Activated CD8-positive, alpha-beta T cell treated with anti-CD3 and anti-CD28 coated beads, Interleukin-2, amount 10 ng/mL, durations not matched to agents 7 days and 5 days (primary cell): ENCODE data around the gene TBRG4. TPM values are rescaled to one million over a fixed set of nuclear protein-coding genes. Genes with fewer than 3 reads are reported as not detected.
A peak's percentile ranks its signal among the peaks of the same experiment; 100 is the strongest.

ENCODE experiments used
- ATAC-seq: fragments of 150-1000 bp; cut with Tn5 transposase; one replicate; pipeline ENCODE4 v1.10.0; 2021; ENCODE audit warnings: moderate library complexity
- CTCF ChIA-PET: fragments of 350-600 bp; sonication (Branson Sonifier 250); formaldehyde crosslinking; loops from one replicate; lab custom pipeline; 2021; ENCODE audit warnings: antibody characterized with exemption; lab: Charles Lee
- POLR2A ChIA-PET: fragments of 350-600 bp; sonication (Branson Sonifier 250); formaldehyde crosslinking; loops from one replicate; lab custom pipeline; 2021; ENCODE audit warnings: antibody characterized with exemption; lab: Charles Lee
- DNase-seq: peaks from one replicate; pipeline ENCODE4 v3.0.0-alpha.2; 2020
- H3K27ac Mint-ChIP-seq: one replicate; pipeline ENCODE4 v1.8.0; 2021; ENCODE audit warnings: mild to moderate bottlenecking, mixed read lengths
- H3K27me3 Mint-ChIP-seq: one replicate; pipeline ENCODE4 v1.8.0; 2021; ENCODE audit warnings: low read depth, mixed read lengths
- H3K36me3 Mint-ChIP-seq: one replicate; pipeline ENCODE4 v1.8.0; 2021; ENCODE audit warnings: low read depth, mixed read lengths
- H3K4me1 Mint-ChIP-seq: one replicate; pipeline ENCODE4 v1.8.0; 2021; ENCODE audit warnings: low read depth, mixed read lengths
- H3K4me3 Mint-ChIP-seq: one replicate; pipeline ENCODE4 v1.8.0; 2021; ENCODE audit warnings: mild to moderate bottlenecking, mixed read lengths
- H3K9me3 Mint-ChIP-seq: one replicate; pipeline ENCODE4 v1.8.0; 2022; ENCODE audit warnings: mixed read lengths; ENCODE audit not compliant: insufficient read depth
- total RNA-seq, 2 experiments: library from RNA; stranded (reverse); gene quantifications; one replicate each; pipeline ENCODE4 v1.2.3, GENCODE V29; 2021

TBRG4 gene
- total RNA-seq, 2 experiments from 2014 or later, result 133 to 137 TPM

- no peak for ATAC-seq
- H3K4me1 Mint-ChIP-seq, result peaks cover 9% of the 10 kb centered on the region
- POLR2A ChIA-PET, result interaction anchor here (1.6 kb wide), 1 partner anchor 23 kb away, joined by 4 read pairs; no protein-coding TSS in a partner anchor
- CTCF ChIA-PET, result interaction anchor here (0.7 to 1.8 kb wide), 4 partner anchors 14 to 114 kb away, joined by 3 to 7 read pairs (median 3); no protein-coding TSS in a partner anchor
- peaks cover 17% of the 10 kb centered on the region for H3K27me3 Mint-ChIP-seq
- no peaks in the 10 kb centered on the region for H3K9me3 Mint-ChIP-seq
- peak overlapping the region; percentile 22 for H3K4me3 Mint-ChIP-seq
- DNase-seq, result no peak
- no peak overlapping the region for H3K27ac Mint-ChIP-seq
- H3K36me3 Mint-ChIP-seq, result no peaks in the 10 kb centered on the region
Measured at GRCh38 chr7:45087301-45088145, 24.0 kb downstream of the TBRG4 start.

- POLR2A ChIA-PET, result interaction anchor here (1.6 kb wide), 1 partner anchor 24 kb away, joined by 4 read pairs; no protein-coding TSS in a partner anchor
- no peak for ATAC-seq
- peaks cover 12% of the 10 kb centered on the region for H3K27me3 Mint-ChIP-seq
- H3K27ac Mint-ChIP-seq, result peak overlapping the region; percentile 2
- H3K4me1 Mint-ChIP-seq, result peaks cover 9% of the 10 kb centered on the region
- CTCF ChIA-PET, result interaction anchor here (0.9 to 1.8 kb wide), 3 partner anchors 18 to 113 kb away, joined by 3 to 7 read pairs (median 3); no protein-coding TSS in a partner anchor
- H3K4me3 Mint-ChIP-seq, result no peak overlapping the region
- no peaks in the 10 kb centered on the region for H3K36me3 Mint-ChIP-seq
- no peaks in the 10 kb centered on the region for H3K9me3 Mint-ChIP-seq
- DNase-seq, result no peak
Measured at GRCh38 chr7:45086331-45087065, 25.0 kb downstream of the TBRG4 start.

- Mint-ChIP-seq H3K27ac (no peak overlapping the region), H3K4me3 (no peak overlapping the region), H3K27me3 (peaks cover 12% of the 10 kb centered on the region), H3K36me3 (no peaks in the 10 kb centered on the region), H3K4me1 (peaks cover 9% of the 10 kb centered on the region), H3K9me3 (no peaks in the 10 kb centered on the region)
- ATAC-seq, result no peak
- POLR2A ChIA-PET, result no interaction called here
- DNase-seq, result no peak
- CTCF ChIA-PET, result no interaction called here
Measured at GRCh38 chr7:45085619-45086200, 25.8 kb downstream of the TBRG4 start.

GRCh38 chr7:45084901-45085618 is 26.4 kb downstream of the TBRG4 start:
- ChIA-PET CTCF (no interaction called here), POLR2A (no interaction called here)
- Mint-ChIP-seq H3K4me1 (peaks cover 9% of the 10 kb centered on the region), H3K4me3 (no peak overlapping the region), H3K27me3 (peaks cover 9% of the 10 kb centered on the region), H3K36me3 (no peaks in the 10 kb centered on the region), H3K9me3 (no peaks in the 10 kb centered on the region), H3K27ac (no peak overlapping the region)
- DNase-seq (no peak), ATAC-seq (no peak)

- Mint-ChIP-seq H3K9me3 (no peaks in the 10 kb centered on the region), H3K4me3 (no peak overlapping the region), H3K4me1 (peaks cover 5% of the 10 kb centered on the region), H3K36me3 (no peaks in the 10 kb centered on the region), H3K27ac (no peak overlapping the region), H3K27me3 (peaks cover 2% of the 10 kb centered on the region)
- no peak for DNase-seq
- ChIA-PET POLR2A (no interaction called here), CTCF (no interaction called here)
- ATAC-seq, result no peak
Measured at GRCh38 chr7:45084336-45084735, 27.2 kb downstream of the TBRG4 start.

GRCh38 chr7:45082831-45083331 is 28.6 kb downstream of the TBRG4 start:
- Mint-ChIP-seq H3K9me3 (no peaks in the 10 kb centered on the region), H3K27ac (no peak overlapping the region), H3K36me3 (no peaks in the 10 kb centered on the region), H3K27me3 (no peaks in the 10 kb centered on the region), H3K4me3 (no peak overlapping the region), H3K4me1 (peaks cover 2% of the 10 kb centered on the region)
- CTCF ChIA-PET, result no interaction called here
- POLR2A ChIA-PET, result no interaction called here
- DNase-seq, result no peak
- no peak for ATAC-seq

- Mint-ChIP-seq H3K4me1 (peaks cover 2% of the 10 kb centered on the region), H3K36me3 (no peaks in the 10 kb centered on the region), H3K27me3 (no peaks in the 10 kb centered on the region), H3K4me3 (no peak overlapping the region), H3K9me3 (no peaks in the 10 kb centered on the region), H3K27ac (peak overlapping the region; percentile 30)
- ChIA-PET CTCF (interaction anchor here (2.6 kb wide), 1 partner anchor 54 kb away, joined by 16 read pairs; no protein-coding TSS in a partner anchor), POLR2A (no interaction called here)
- no peak for ATAC-seq
- no peak for DNase-seq
Measured at GRCh38 chr7:45082031-45082830, 29.3 kb downstream of the TBRG4 start.

GRCh38 chr7:45081670-45081974 is 29.9 kb downstream of the TBRG4 start:
- Mint-ChIP-seq H3K9me3 (no peaks in the 10 kb centered on the region), H3K4me3 (no peak overlapping the region), H3K36me3 (peaks cover 4% of the 10 kb centered on the region), H3K27ac (no peak overlapping the region), H3K4me1 (peaks cover 2% of the 10 kb centered on the region), H3K27me3 (no peaks in the 10 kb centered on the region)
- ATAC-seq (no peak), DNase-seq (no peak)
- CTCF ChIA-PET, result interaction anchor here (2.6 kb wide), 1 partner anchor 54 kb away, joined by 16 read pairs; no protein-coding TSS in a partner anchor
- POLR2A ChIA-PET, result interaction anchor here (1.2 kb wide), 1 partner anchor 18 kb away, joined by 3 read pairs; no protein-coding TSS in a partner anchor

- POLR2A ChIA-PET, result interaction anchor here (0.6 to 1.2 kb wide), 4 partner anchors 10 to 107 kb away, joined by 3 to 4 read pairs (median 4); partner anchors contain the start of gene TBRG4
Measured at GRCh38 chr7:45080958-45081669, 30.4 kb downstream of the TBRG4 start.

More at GRCh38 chr7:45080958-45081669, 30.4 kb downstream of the TBRG4 start:
- ATAC-seq, result peak; percentile 45
- DNase-seq, result no peak
- peaks cover 8% of the 10 kb centered on the region for H3K36me3 Mint-ChIP-seq
- no peaks in the 10 kb centered on the region for H3K9me3 Mint-ChIP-seq
- H3K4me3 Mint-ChIP-seq, result no peak overlapping the region
- CTCF ChIA-PET, result interaction anchor here (2.6 kb wide), 1 partner anchor 55 kb away, joined by 16 read pairs; no protein-coding TSS in a partner anchor
- peaks cover 5% of the 10 kb centered on the region for H3K4me1 Mint-ChIP-seq
- H3K27ac Mint-ChIP-seq, result peak overlapping the region; percentile 57
- H3K27me3 Mint-ChIP-seq, result no peaks in the 10 kb centered on the region
